GM20000 (cell line): Measurements from ENCODE around the gene STAG1.

Experiments
- DNase-seq: peaks from one replicate; pipeline ENCODE4 v3.0.0; 2012; ENCODE audit warnings: low spot score
- CTCF ChIP-seq: IDR thresholded peaks from 2 replicates; pipeline ENCODE4 v1.5.1; 2012; ENCODE audit warnings: mild to moderate bottlenecking, control low read depth; ENCODE audit errors: extremely low read depth, missing control alignments

STAG1 gene

GRCh38 chr3:136690599-136690998, 61.6 kb downstream of the STAG1 start:
- TF ChIP-seq CTCF, result no peak
- DNase-seq, result no peak

- TF ChIP-seq CTCF, result no peak
- no peak for DNase-seq
Measured at GRCh38 chr3:136685882-136686281, 66.3 kb downstream of the STAG1 start.

- no peak for DNase-seq
- TF ChIP-seq CTCF, result no peak
Measured at GRCh38 chr3:136682740-136683312, 69.4 kb downstream of the STAG1 start.

- DNase-seq, result no peak
- TF ChIP-seq CTCF, result no peak
Measured at GRCh38 chr3:136678981-136679380, 73.2 kb downstream of the STAG1 start.

- no peak for DNase-seq
- no peak for TF ChIP-seq CTCF
Measured at GRCh38 chr3:136676009-136676408, 76.2 kb downstream of the STAG1 start.

- no peak for TF ChIP-seq CTCF
- DNase-seq, result no peak
Measured at GRCh38 chr3:136675150-136675858, 76.9 kb downstream of the STAG1 start.

- TF ChIP-seq CTCF, result no peak
- DNase-seq, result no peak
Measured at GRCh38 chr3:136672457-136672856, 79.7 kb downstream of the STAG1 start.
